Caco-2 (cell line): Measurements from ENCODE around the gene RPL14. TPM values are rescaled to one million over a fixed set of nuclear protein-coding genes. Genes with fewer than 3 reads are reported as not detected.
"Not testable (repeated sequence)": the region's sequence is repeated elsewhere in the genome, so short reads cannot be mapped to it uniquely, and the experiment has no call there.

Experiments used
- BruUV-seq: library from RNA; stranded (reverse); fragments of 400-500 nt; replicated peaks from 2 replicates; lab custom pipeline; 2021; lab: Mats Ljungman, UMichigan
- CTCF ChIA-PET: fragments of 300-600 bp; sonication (Branson Sonifier 250); formaldehyde crosslinking; loops from one replicate; lab custom pipeline; 2022; ENCODE audit warnings: antibody characterized with exemption; lab: Charles Lee
- POLR2A ChIA-PET: fragments of 300-600 bp; sonication (Branson Sonifier 250); formaldehyde crosslinking; loops from one replicate; lab custom pipeline; 2022; ENCODE audit warnings: antibody characterized with exemption; lab: Charles Lee
- DNase-seq, 2 experiments: peaks; one replicate each; pipeline versions ENCODE4 v3.0.0 to v3.0.0-alpha.2; 2020 to 2022
- H3K27me3 ChIP-seq: replicated peaks from 2 replicates; pipeline ENCODE4 v1.6.0; 2011; ENCODE audit warnings: low read length; ENCODE audit not compliant: control insufficient read depth, insufficient read depth
- H3K36me3 ChIP-seq: 2 replicates; pipeline ENCODE4 v1.5.1; 2011; ENCODE audit warnings: low read length; ENCODE audit not compliant: control insufficient read depth, insufficient read depth
- H3K4me1 ChIP-seq: fragments of 250-450 bp; sonication (Bioruptor Pico); 2 replicates; pipeline ENCODE4 v1.5.1; 2020; ENCODE audit warnings: mild to moderate bottlenecking
- H3K4me3 ChIP-seq: 2 replicates; pipeline ENCODE4 v1.5.1; 2011; ENCODE audit warnings: low read depth, mild to moderate bottlenecking, control low read depth, low read length
- H3K9me3 ChIP-seq: fragments of 250-450 bp; sonication (Bioruptor Pico); 2 replicates; pipeline ENCODE4 v1.5.1; 2020; ENCODE audit warnings: mild to moderate bottlenecking, moderate library complexity
- H3K27ac Mint-ChIP-seq: one replicate; pipeline ENCODE4 v1.8.0; 2022; ENCODE audit warnings: mixed read lengths; ENCODE audit not compliant: unreplicated experiment
- H3K27me3 Mint-ChIP-seq: one replicate; pipeline ENCODE4 v1.8.0; 2022; ENCODE audit warnings: mixed read lengths; ENCODE audit not compliant: insufficient read depth, unreplicated experiment
- H3K36me3 Mint-ChIP-seq: one replicate; pipeline ENCODE4 v1.8.0; 2022; ENCODE audit warnings: mild to moderate bottlenecking, mixed read lengths; ENCODE audit not compliant: insufficient read depth, unreplicated experiment
- H3K4me1 Mint-ChIP-seq: one replicate; pipeline ENCODE4 v1.8.0; 2022; ENCODE audit warnings: low read depth, mixed read lengths; ENCODE audit not compliant: unreplicated experiment
- H3K4me3 Mint-ChIP-seq: one replicate; pipeline ENCODE4 v1.8.0; 2022; ENCODE audit warnings: mild to moderate bottlenecking, moderate library complexity, mixed read lengths; ENCODE audit not compliant: unreplicated experiment
- H3K9me3 Mint-ChIP-seq: one replicate; pipeline ENCODE4 v1.8.0; 2022; ENCODE audit warnings: mixed read lengths; ENCODE audit not compliant: unreplicated experiment
- intact Hi-C: fragments of 100-400 bp; cut with micrococcal nuclease; formaldehyde crosslinking; loops from one replicate; pipeline ENCODE4 v1.10.0; 2022; ENCODE audit not compliant: unreplicated experiment
- total RNA-seq: library from RNA; stranded (reverse); gene quantifications from 2 replicates; pipeline ENCODE4 v1.2.3, GENCODE V29; 2022
- TF ChIP-seq, protein P1 (sequence below), 2 experiments: fragments of 200-600 bp in 1 of 2; IDR thresholded peaks; 1 replicate in 1 of 2; 2 replicates in 1 of 2; pipeline versions ENCODE4 v1.5.1 to v1.8.0; 2011 to 2022; ENCODE audit warnings: antibody characterized with exemption in 1 of 2, control low read depth in 1 of 2, inconsistent platforms in 1 of 2, low read depth in 1 of 2, low read length in 1 of 2, mild to moderate bottlenecking in 1 of 2, moderate library complexity in 1 of 2; ENCODE audit not compliant: insufficient read depth in 1 of 2, severe bottlenecking in 1 of 2, unreplicated experiment in 1 of 2

The RPL14 gene
- total RNA-seq, 1 experiment from 2014 or later: 1,589 TPM

DNA sequence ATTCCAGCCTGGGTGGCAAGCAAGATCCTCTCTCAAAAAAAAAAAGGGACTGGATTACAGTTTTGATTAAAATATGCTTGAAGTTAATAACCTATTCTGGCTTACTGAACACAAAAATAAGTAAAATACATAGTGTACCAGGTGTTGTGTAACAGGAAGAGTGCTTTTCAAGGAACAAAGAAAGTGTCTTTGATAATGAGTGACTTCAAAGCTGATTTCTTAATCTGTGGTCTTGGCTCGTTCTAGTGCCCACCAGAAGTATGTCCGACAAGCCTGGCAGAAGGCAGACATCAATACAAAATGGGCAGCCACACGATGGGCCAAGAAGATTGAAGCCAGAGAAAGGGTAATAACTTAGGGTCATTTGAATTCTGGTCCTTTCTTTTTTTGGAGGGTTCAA is 4.0 kb downstream of the RPL14 start:
- CTCF ChIA-PET: interaction anchor here (1.0 kb wide), 1 partner anchor 119 kb away, joined by 5 read pairs; no protein-coding TSS in a partner anchor
- intact Hi-C loops: no loop called here
- POLR2A ChIA-PET: interaction anchor here (0.7 kb wide), 1 partner anchor 1708 kb away, joined by 3 read pairs; no protein-coding TSS in a partner anchor
- no TSS peak for BruUV-seq
- H3K27me3 ChIP-seq: no peaks in the 10 kb centered on the region
- Mint-ChIP-seq H3K9me3 (no peaks in the 10 kb centered on the region), H3K4me3 (no peak overlapping the region), H3K27ac (no peak overlapping the region), H3K27me3 (no peaks in the 10 kb centered on the region), H3K36me3 (peaks cover 94% of the 10 kb centered on the region), H3K4me1 (no peaks in the 10 kb centered on the region)
- H3K4me3 ChIP-seq: no peak overlapping the region
- H3K36me3 ChIP-seq: no peaks in the 10 kb centered on the region
- TF ChIP-seq, protein P1, sequence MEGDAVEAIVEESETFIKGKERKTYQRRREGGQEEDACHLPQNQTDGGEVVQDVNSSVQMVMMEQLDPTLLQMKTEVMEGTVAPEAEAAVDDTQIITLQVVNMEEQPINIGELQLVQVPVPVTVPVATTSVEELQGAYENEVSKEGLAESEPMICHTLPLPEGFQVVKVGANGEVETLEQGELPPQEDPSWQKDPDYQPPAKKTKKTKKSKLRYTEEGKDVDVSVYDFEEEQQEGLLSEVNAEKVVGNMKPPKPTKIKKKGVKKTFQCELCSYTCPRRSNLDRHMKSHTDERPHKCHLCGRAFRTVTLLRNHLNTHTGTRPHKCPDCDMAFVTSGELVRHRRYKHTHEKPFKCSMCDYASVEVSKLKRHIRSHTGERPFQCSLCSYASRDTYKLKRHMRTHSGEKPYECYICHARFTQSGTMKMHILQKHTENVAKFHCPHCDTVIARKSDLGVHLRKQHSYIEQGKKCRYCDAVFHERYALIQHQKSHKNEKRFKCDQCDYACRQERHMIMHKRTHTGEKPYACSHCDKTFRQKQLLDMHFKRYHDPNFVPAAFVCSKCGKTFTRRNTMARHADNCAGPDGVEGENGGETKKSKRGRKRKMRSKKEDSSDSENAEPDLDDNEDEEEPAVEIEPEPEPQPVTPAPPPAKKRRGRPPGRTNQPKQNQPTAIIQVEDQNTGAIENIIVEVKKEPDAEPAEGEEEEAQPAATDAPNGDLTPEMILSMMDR (IDR thresholded peaks at IDR 0.05; ENCODE audit: insufficient read depth in 1 of 2, low read depth in 1 of 2, low read length in 1 of 2, severe bottlenecking in 1 of 2, unreplicated experiment in 1 of 2): no peak
- DNase-seq: no peak
- H3K4me1 ChIP-seq: peaks cover 8% of the 10 kb centered on the region
- no peaks in the 10 kb centered on the region for H3K9me3 ChIP-seq

DNA sequence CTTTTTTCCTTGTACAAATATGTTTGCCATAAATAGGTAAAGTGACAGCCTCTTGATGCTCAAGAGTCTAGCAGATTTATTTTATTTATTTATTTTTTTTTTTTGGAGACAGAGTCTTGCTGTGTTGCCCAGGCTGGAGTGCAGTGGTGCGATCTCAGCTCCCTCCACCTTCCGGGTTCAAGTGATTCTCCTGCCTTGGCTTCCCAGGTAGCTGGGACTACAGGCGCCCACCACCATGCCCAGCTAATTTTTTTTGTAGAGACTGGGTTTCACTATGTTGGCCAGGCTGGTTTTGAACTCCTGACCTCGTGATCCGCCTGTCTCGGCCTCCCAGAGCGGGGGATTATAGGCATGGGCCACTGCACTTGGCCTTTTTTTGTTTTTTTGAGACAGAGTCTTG is 5.7 kb downstream of the RPL14 start:
- H3K36me3 Mint-ChIP-seq: peaks cover 88% of the 10 kb centered on the region
- H3K4me1 Mint-ChIP-seq, H3K27ac Mint-ChIP-seq, H3K36me3 ChIP-seq, intact Hi-C loops, DNase-seq, H3K4me3 ChIP-seq, H3K27me3 Mint-ChIP-seq, H3K9me3 ChIP-seq, CTCF ChIA-PET, H3K9me3 Mint-ChIP-seq, H3K4me1 ChIP-seq, H3K4me3 Mint-ChIP-seq, H3K27me3 ChIP-seq, BruUV-seq: not testable (repeated sequence)
- POLR2A ChIA-PET: interaction anchor here (0.8 kb wide), 1 partner anchor 14 kb away, joined by 3 read pairs; the partner anchor contains the start of gene ZNF619

DNA sequence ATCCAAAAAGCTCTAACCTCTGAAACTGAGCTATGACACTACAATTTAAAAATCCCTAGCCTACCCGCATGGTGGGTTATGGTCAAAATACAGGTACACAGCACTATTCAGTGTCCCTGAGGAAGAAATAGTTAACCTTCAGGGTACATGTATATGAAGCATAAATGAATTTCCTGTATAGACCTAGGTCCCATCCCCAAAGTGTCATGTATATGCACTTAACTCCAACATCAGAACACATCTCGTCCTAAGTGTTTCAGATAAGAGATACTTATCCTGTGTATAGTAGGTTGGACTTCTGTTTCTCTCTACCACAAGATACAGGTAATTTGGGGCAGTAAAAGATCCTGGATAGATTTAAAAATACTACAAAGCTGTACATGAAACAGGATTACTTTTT is 6.4 kb downstream of the RPL14 start:
- no peaks in the 10 kb centered on the region for H3K27me3 ChIP-seq
- Mint-ChIP-seq H3K4me3 (no peak overlapping the region), H3K36me3 (peaks cover 80% of the 10 kb centered on the region), H3K27ac (no peak overlapping the region), H3K9me3 (no peaks in the 10 kb centered on the region), H3K4me1 (no peaks in the 10 kb centered on the region), H3K27me3 (no peaks in the 10 kb centered on the region)
- no peak for DNase-seq
- TF ChIP-seq, protein P1 (IDR thresholded peaks at IDR 0.05; ENCODE audit: insufficient read depth in 1 of 2, low read depth in 1 of 2, low read length in 1 of 2, severe bottlenecking in 1 of 2, unreplicated experiment in 1 of 2): no peak
- intact Hi-C loops: no loop called here
- no peaks in the 10 kb centered on the region for H3K36me3 ChIP-seq
- no peaks in the 10 kb centered on the region for H3K9me3 ChIP-seq
- H3K4me3 ChIP-seq: no peak overlapping the region
- BruUV-seq: no TSS peak
- H3K4me1 ChIP-seq: peaks cover 6% of the 10 kb centered on the region
- CTCF ChIA-PET: no interaction called here
- POLR2A ChIA-PET: interaction anchor here (0.8 kb wide), 1 partner anchor 14 kb away, joined by 3 read pairs; the partner anchor contains the start of gene ZNF619
